ENCODE results near the gene TBCB.
"Not testable (repeated sequence)": the region's sequence is repeated elsewhere in the genome, so short reads cannot be mapped to it uniquely, and the experiment has no call there.

Gene TBCB

GRCh38 chr19:36115453-36116343 lies at the start of gene TBCB:
TSS of gene TBCB (plus strand) at chr19:36115468. CDS start at chr19:36115561, 93 bp downstream.
- Mint-ChIP-seq H3K4me1 (peaks cover 56% of the 10 kb centered on the region), H3K27ac (ENCODE audit: low read depth) (peak within 1 kb of the TSS; percentile 99), H3K4me3 (peak within 1 kb of the TSS; percentile 89), H3K27me3 (no peaks in the 10 kb centered on the region), H3K9me3 (no peaks in the 10 kb centered on the region), H3K36me3 (ENCODE audit: insufficient read depth) (peaks cover 38% of the 10 kb centered on the region)
- DNase-seq (ENCODE audit: low spot score in 2 of 2) (no peak), ATAC-seq (replicated peaks; ENCODE audit: extremely low read depth, poor library complexity, severe bottlenecking) (no peak)

- Mint-ChIP-seq H3K4me1 (no peaks in the 10 kb centered on the region), H3K9me3 (no peaks in the 10 kb centered on the region), H3K36me3 (ENCODE audit: insufficient read depth) (no peaks in the 10 kb centered on the region)
Observed at GRCh38 chr19:36067681-36068080, 47.6 kb upstream of the TBCB start.

GRCh38 chr19:36068810-36069499 lies 46.3 kb upstream of the TBCB start:
- not testable (repeated sequence) for H3K9me3 Mint-ChIP-seq; H3K27me3 Mint-ChIP-seq; DNase-seq (ENCODE audit: low spot score in 2 of 2); H3K4me1 Mint-ChIP-seq; H3K36me3 Mint-ChIP-seq (ENCODE audit: insufficient read depth); H3K4me3 Mint-ChIP-seq; ATAC-seq (replicated peaks; ENCODE audit: extremely low read depth, poor library complexity, severe bottlenecking); H3K27ac Mint-ChIP-seq (ENCODE audit: low read depth)

More at GRCh38 chr19:36067681-36068080, 47.6 kb upstream of the TBCB start:
- Mint-ChIP-seq H3K27me3 (no peaks in the 10 kb centered on the region), H3K4me3 (no peak overlapping the region), H3K27ac (ENCODE audit: low read depth) (no peak overlapping the region)
- DNase-seq (ENCODE audit: low spot score in 2 of 2) (no peak), ATAC-seq (replicated peaks; ENCODE audit: extremely low read depth, poor library complexity, severe bottlenecking) (no peak)

GRCh38 chr19:36072081-36072480 lies 43.2 kb upstream of the TBCB start:
- no peaks in the 10 kb centered on the region for H3K9me3 Mint-ChIP-seq
- no peak for DNase-seq (ENCODE audit: low spot score in 2 of 2)
- ATAC-seq (replicated peaks; ENCODE audit: extremely low read depth, poor library complexity, severe bottlenecking), result no peak
- H3K27me3 Mint-ChIP-seq, result no peaks in the 10 kb centered on the region
- H3K27ac Mint-ChIP-seq (ENCODE audit: low read depth), result no peak overlapping the region
- H3K4me1 Mint-ChIP-seq, result no peaks in the 10 kb centered on the region
- no peaks in the 10 kb centered on the region for H3K36me3 Mint-ChIP-seq (ENCODE audit: insufficient read depth)
- no peak overlapping the region for H3K4me3 Mint-ChIP-seq

- H3K4me1 Mint-ChIP-seq, result no peaks in the 10 kb centered on the region
- no peak overlapping the region for H3K27ac Mint-ChIP-seq (ENCODE audit: low read depth)
- DNase-seq (ENCODE audit: low spot score in 2 of 2) (no peak), ATAC-seq (replicated peaks; ENCODE audit: extremely low read depth, poor library complexity, severe bottlenecking) (no peak)
- H3K36me3 Mint-ChIP-seq (ENCODE audit: insufficient read depth), result no peaks in the 10 kb centered on the region
- no peak overlapping the region for H3K4me3 Mint-ChIP-seq
- H3K27me3 Mint-ChIP-seq, result no peaks in the 10 kb centered on the region
- no peaks in the 10 kb centered on the region for H3K9me3 Mint-ChIP-seq
Observed at GRCh38 chr19:36073121-36073876, 42.0 kb upstream of the TBCB start.

GRCh38 chr19:36079389-36079945 lies 35.8 kb upstream of the TBCB start:
- Mint-ChIP-seq H3K4me3 (no peak overlapping the region), H3K27me3 (no peaks in the 10 kb centered on the region), H3K4me1 (no peaks in the 10 kb centered on the region), H3K36me3 (ENCODE audit: insufficient read depth) (peaks cover 6% of the 10 kb centered on the region), H3K9me3 (no peaks in the 10 kb centered on the region), H3K27ac (ENCODE audit: low read depth) (no peak overlapping the region)
- DNase-seq (ENCODE audit: low spot score in 2 of 2), result no peak
- no peak for ATAC-seq (replicated peaks; ENCODE audit: extremely low read depth, poor library complexity, severe bottlenecking)

- H3K4me3 Mint-ChIP-seq, result no peak overlapping the region
- no peaks in the 10 kb centered on the region for H3K9me3 Mint-ChIP-seq
- H3K36me3 Mint-ChIP-seq (ENCODE audit: insufficient read depth), result peaks cover 6% of the 10 kb centered on the region
- ATAC-seq (replicated peaks; ENCODE audit: extremely low read depth, poor library complexity, severe bottlenecking), result no peak
- no peaks in the 10 kb centered on the region for H3K4me1 Mint-ChIP-seq
- no peaks in the 10 kb centered on the region for H3K27me3 Mint-ChIP-seq
- DNase-seq (ENCODE audit: low spot score in 2 of 2), result no peak
- peak overlapping the region; percentile 19 for H3K27ac Mint-ChIP-seq (ENCODE audit: low read depth)
Observed at GRCh38 chr19:36081385-36081784, 33.9 kb upstream of the TBCB start.

- peaks cover 6% of the 10 kb centered on the region for H3K36me3 Mint-ChIP-seq (ENCODE audit: insufficient read depth)
- ATAC-seq (replicated peaks; ENCODE audit: extremely low read depth, poor library complexity, severe bottlenecking), result no peak
Observed at GRCh38 chr19:36081894-36082293, 33.4 kb upstream of the TBCB start.

GRCh38 chr19:36082916-36083315 lies 32.4 kb upstream of the TBCB start:
- ATAC-seq (replicated peaks; ENCODE audit: extremely low read depth, poor library complexity, severe bottlenecking), result no peak
- no peak overlapping the region for H3K4me3 Mint-ChIP-seq
- peaks cover 6% of the 10 kb centered on the region for H3K36me3 Mint-ChIP-seq (ENCODE audit: insufficient read depth)
- H3K9me3 Mint-ChIP-seq, result no peaks in the 10 kb centered on the region
- H3K27me3 Mint-ChIP-seq, result no peaks in the 10 kb centered on the region
- no peak overlapping the region for H3K27ac Mint-ChIP-seq (ENCODE audit: low read depth)
- DNase-seq (ENCODE audit: low spot score in 2 of 2), result no peak
- no peaks in the 10 kb centered on the region for H3K4me1 Mint-ChIP-seq

More at GRCh38 chr19:36081894-36082293, 33.4 kb upstream of the TBCB start:
- H3K27ac Mint-ChIP-seq (ENCODE audit: low read depth), result peak overlapping the region; percentile 19
- no peaks in the 10 kb centered on the region for H3K27me3 Mint-ChIP-seq
- no peaks in the 10 kb centered on the region for H3K4me1 Mint-ChIP-seq
- no peak for DNase-seq (ENCODE audit: low spot score in 2 of 2)
- no peaks in the 10 kb centered on the region for H3K9me3 Mint-ChIP-seq
- H3K4me3 Mint-ChIP-seq, result no peak overlapping the region

GRCh38 chr19:36084231-36085009 lies 30.8 kb upstream of the TBCB start:
- H3K9me3 Mint-ChIP-seq, result no peaks in the 10 kb centered on the region

GRCh38 chr19:36086326-36086725 lies 28.9 kb upstream of the TBCB start:
- DNase-seq (ENCODE audit: low spot score in 2 of 2) (no peak), ATAC-seq (replicated peaks; ENCODE audit: extremely low read depth, poor library complexity, severe bottlenecking) (no peak)
- H3K27ac Mint-ChIP-seq (ENCODE audit: low read depth), result peak overlapping the region; percentile 13
- H3K27me3 Mint-ChIP-seq, result no peaks in the 10 kb centered on the region
- H3K9me3 Mint-ChIP-seq, result no peaks in the 10 kb centered on the region
- H3K4me3 Mint-ChIP-seq, result no peak overlapping the region
- no peaks in the 10 kb centered on the region for H3K4me1 Mint-ChIP-seq
- H3K36me3 Mint-ChIP-seq (ENCODE audit: insufficient read depth), result peaks cover 6% of the 10 kb centered on the region

More at GRCh38 chr19:36084231-36085009, 30.8 kb upstream of the TBCB start:
- DNase-seq (ENCODE audit: low spot score in 2 of 2) (no peak), ATAC-seq (replicated peaks; ENCODE audit: extremely low read depth, poor library complexity, severe bottlenecking) (no peak)
- Mint-ChIP-seq H3K4me1 (no peaks in the 10 kb centered on the region), H3K27me3 (no peaks in the 10 kb centered on the region), H3K4me3 (no peak overlapping the region), H3K36me3 (ENCODE audit: insufficient read depth) (peaks cover 6% of the 10 kb centered on the region), H3K27ac (ENCODE audit: low read depth) (no peak overlapping the region)
